ENCODE measurements around the gene ZFP62. TPM values are rescaled to one million over a fixed set of nuclear protein-coding genes. Genes with fewer than 3 reads are reported as not detected.
A peak's percentile ranks its signal among the peaks of the same experiment; 100 is the strongest.

Gene ZFP62
- total RNA-seq, 1 donor from 2014 or later, result 22.6 TPM

DNA sequence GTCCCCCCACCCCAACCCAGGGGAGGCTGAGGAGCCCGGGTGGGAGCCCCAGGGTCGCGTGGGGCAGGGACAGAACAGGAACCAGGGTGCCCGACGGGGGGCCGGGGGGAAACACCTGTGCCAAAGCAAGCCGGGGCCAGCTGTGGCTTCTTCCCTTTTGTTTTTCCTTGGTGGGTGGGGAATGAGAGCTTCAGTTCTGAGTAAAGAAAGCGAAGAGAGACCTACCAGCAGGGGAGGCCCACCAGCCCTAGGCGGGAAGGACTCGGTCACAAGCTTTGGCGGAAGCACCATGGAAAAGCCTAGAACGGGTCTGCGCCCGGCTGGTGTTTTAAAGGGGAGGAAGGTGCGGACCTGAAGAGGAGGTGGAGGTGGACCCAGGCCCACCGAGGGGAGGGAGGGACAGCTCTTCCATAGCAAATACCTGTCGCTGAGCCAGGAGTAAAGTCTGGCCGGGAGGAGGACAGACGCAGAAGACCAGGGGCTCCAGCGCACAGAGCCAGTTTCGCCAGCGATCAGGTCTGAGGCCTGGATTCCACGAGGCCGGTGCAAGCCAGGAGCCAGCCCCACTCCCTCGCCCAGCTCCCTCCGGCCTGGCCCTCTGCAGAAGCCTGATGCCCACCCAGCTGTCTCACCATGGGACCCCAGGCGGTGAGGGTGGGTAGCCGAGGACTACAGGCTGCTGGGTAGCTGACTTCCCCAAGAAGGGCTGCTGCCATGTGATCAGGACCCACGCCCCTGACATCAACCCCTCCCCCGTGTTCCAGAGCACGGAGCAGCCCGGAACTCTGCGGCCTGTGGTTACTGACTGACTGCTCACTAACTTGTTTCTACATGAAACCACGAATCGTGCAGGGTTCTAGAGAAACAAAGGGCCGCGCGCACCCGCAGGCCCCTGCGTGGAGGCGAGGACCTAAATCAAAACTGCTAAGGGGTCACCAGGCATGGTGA, 57.6 kb downstream of the ZFP62 start:
- Histone ChIP-seq H3K27ac (peak overlapping the region; percentile 97), H3K9me3 (no peaks in the 10 kb centered on the region), H3K36me3 (peaks cover 23% of the 10 kb centered on the region), H3K27me3 (no peaks in the 10 kb centered on the region), H3K4me1 (peaks cover 81% of the 10 kb centered on the region), H3K4me3 (peak overlapping the region; percentile 96)
- TF ChIP-seq, protein P1, sequence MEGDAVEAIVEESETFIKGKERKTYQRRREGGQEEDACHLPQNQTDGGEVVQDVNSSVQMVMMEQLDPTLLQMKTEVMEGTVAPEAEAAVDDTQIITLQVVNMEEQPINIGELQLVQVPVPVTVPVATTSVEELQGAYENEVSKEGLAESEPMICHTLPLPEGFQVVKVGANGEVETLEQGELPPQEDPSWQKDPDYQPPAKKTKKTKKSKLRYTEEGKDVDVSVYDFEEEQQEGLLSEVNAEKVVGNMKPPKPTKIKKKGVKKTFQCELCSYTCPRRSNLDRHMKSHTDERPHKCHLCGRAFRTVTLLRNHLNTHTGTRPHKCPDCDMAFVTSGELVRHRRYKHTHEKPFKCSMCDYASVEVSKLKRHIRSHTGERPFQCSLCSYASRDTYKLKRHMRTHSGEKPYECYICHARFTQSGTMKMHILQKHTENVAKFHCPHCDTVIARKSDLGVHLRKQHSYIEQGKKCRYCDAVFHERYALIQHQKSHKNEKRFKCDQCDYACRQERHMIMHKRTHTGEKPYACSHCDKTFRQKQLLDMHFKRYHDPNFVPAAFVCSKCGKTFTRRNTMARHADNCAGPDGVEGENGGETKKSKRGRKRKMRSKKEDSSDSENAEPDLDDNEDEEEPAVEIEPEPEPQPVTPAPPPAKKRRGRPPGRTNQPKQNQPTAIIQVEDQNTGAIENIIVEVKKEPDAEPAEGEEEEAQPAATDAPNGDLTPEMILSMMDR (IDR thresholded peaks at IDR 0.05), result peak; percentile 16
- DNase-seq, result peak; percentile 91
- ATAC-seq, result peak; percentile 76
- intact Hi-C loops (cut with DNase I), result no loop called here

DNA sequence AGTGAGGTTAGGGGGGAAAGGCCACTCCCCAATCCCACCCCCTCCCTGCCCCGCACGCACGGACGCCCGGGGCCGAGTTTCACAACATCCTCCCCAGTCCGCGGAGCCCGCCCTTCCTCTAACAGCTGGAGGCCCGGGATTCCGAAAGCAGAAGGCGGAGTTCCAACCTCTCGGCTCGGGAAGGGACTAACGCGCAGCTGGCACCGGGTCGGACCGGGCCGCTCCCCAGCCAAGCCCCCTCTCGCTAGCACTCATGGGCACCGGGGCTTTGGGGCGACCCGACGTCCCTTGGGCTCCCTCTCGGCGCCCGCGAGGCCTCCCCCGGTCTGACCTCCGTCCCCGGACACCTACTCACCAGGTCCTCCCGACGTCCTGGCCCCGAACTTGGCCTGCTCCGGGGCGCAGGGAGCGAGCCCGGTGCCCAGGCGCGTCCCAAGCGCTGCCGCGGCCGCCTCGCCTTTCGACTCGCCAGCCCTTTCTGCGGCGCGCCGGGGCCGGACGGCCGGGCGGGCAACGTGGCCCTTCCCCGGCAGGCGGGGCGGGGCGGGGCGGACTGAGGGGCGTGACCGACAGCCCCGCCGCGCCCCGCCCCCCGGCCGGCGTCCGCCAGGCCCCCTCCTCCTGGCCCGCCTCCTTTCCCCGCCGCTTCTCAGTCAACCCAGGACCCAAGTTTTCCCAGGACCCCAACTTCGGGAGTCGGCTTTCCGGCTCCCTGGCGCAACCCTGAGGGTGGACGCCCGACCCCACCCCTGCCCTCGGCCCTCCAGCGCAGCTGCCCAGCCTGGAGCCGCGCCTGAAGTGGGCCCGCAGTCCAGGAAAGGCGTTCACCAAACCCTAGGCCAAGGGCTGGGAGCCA, 58.5 kb downstream of the ZFP62 start, which contains the start of gene MGAT1:
Gene MGAT1, minus strand, starts transcription at position 482 of the 856 bp plus-strand sequence. CDS start 9,835 bp downstream, outside the sequence.
- Histone ChIP-seq H3K27me3 (no peaks in the 10 kb centered on the region), H3K27ac (peak within 1 kb of the TSS; percentile 97), H3K9me3 (no peaks in the 10 kb centered on the region), H3K4me3 (peak within 1 kb of the TSS; percentile 96), H3K4me1 (peaks cover 81% of the 10 kb centered on the region), H3K36me3 (peaks cover 23% of the 10 kb centered on the region)
- TF ChIP-seq, protein P1 (IDR thresholded peaks at IDR 0.05), result no peak
- intact Hi-C loops (cut with DNase I), result no loop called here
- DNase-seq (peak; percentile 95), ATAC-seq (peak; percentile 90)

DNA sequence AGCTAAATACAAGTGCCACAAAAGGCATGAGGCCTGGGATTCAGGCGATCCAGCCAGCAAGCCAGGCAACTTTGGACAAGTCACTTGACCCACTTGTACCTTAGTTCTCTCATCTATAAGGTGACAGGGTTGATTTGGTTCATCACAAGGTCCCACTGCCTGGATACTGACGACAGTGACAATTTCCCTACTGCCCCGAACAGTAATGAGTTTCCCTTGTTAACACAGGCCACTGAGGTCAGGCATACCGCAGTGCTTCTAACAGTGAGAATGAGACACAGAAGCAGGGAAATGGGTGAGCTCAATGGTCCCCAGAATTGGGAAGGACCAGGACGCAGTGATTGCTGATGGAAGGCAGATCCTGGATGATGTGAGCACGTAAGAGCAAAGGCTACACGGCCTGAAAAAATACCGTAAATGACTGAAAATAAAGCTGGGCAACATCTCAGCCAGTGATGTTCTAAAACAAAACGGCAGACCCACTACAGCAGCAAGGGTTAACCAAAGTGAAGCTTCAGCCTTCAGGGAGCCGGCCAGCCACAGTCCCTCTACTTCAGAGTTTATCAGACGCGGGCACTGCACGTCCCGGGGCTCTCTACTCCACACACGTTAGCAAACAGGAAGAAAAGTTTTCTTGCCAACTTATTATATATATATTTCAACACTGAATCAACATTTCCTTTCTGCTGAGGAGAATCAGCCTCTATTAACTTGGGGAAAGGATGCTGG, 59.3 kb downstream of the ZFP62 start:
- intact Hi-C loops (cut with DNase I), result no loop called here
- H3K4me3 ChIP-seq, result peak overlapping the region; percentile 96
- no peak for DNase-seq
- H3K9me3 ChIP-seq, result no peaks in the 10 kb centered on the region
- peaks cover 23% of the 10 kb centered on the region for H3K36me3 ChIP-seq
- TF ChIP-seq, protein P1 (IDR thresholded peaks at IDR 0.05), result no peak
- no peaks in the 10 kb centered on the region for H3K27me3 ChIP-seq
- ATAC-seq, result peak; percentile 0
- peak overlapping the region; percentile 97 for H3K27ac ChIP-seq
- H3K4me1 ChIP-seq, result peaks cover 81% of the 10 kb centered on the region

DNA sequence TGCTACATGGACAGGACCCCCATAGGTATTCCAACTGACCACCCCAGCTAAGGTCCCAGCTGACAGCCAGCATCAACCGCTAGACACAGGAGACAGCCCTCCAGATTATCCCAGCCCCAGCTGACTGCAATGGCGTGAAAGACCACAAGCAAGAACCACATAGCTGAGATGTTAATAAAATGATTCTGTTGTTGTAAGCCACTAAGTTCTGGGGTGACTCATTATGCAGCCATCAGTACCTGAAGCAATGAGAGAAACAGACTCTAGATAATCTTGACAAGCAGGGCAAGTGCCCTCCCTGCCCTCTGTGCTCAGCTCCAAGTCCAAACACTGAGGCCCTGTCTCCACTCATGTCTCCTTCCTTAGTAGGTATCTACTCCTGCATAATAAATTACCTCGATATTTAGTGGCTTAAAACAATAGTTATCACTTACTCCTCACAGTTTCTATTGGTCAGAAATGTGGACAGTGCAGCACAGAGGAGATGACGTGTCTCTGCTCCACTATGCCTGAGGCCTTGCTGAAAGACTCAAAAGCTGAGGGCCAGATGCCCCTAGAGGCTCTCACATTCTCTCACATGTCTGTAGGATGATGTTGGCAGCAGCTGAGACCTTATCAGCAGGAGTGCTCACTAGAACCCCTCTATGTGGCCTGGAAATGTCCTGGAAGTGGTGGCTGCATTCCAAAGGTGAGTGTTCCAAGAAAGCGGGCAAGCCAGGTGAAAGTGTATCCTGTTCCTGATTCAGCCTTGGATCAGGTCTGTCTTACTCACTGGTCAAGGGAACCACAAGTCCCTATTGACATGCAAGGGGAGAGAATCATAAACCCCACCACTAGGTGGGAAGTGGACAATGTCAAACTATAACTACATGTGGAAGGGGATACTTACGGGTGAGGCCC, 60.9 kb downstream of the ZFP62 start:
- peaks cover 80% of the 10 kb centered on the region for H3K4me1 ChIP-seq
- ATAC-seq, result no peak
- H3K36me3 ChIP-seq, result peaks cover 23% of the 10 kb centered on the region
- H3K9me3 ChIP-seq, result no peaks in the 10 kb centered on the region
- no peaks in the 10 kb centered on the region for H3K27me3 ChIP-seq
- intact Hi-C loops (cut with DNase I), result loop anchor here (10.0 kb wide), 1 partner anchor 55 kb away; no protein-coding TSS in a partner anchor
- H3K4me3 ChIP-seq, result peak overlapping the region; percentile 23
- no peak for DNase-seq
- TF ChIP-seq, protein P1 (IDR thresholded peaks at IDR 0.05), result no peak
- H3K27ac ChIP-seq, result peak overlapping the region; percentile 97

Data from upper lobe of right lung (tissue), 1 donor.